Stimulated activated CD4-positive, alpha-beta T cell treated with anti-CD3 and anti-CD28 coated beads, Interleukin-2, amount 100 ng/mL, for 24 hours (primary cell): ENCODE results near the gene ADAMTS3.

Source experiments
- DNase-seq, 2 donors: peaks; one replicate each; pipeline ENCODE4 v3.0.0-alpha.2; 2020

Gene ADAMTS3

GRCh38 chr4:72326692-72327632 lies 242.1 kb downstream of the ADAMTS3 start:
- DNase-seq: no peak

GRCh38 chr4:72325215-72325614 lies 243.8 kb downstream of the ADAMTS3 start:
- DNase-seq: no peak

GRCh38 chr4:72323227-72323626 lies 245.8 kb downstream of the ADAMTS3 start:
- DNase-seq: no peak

DNA sequence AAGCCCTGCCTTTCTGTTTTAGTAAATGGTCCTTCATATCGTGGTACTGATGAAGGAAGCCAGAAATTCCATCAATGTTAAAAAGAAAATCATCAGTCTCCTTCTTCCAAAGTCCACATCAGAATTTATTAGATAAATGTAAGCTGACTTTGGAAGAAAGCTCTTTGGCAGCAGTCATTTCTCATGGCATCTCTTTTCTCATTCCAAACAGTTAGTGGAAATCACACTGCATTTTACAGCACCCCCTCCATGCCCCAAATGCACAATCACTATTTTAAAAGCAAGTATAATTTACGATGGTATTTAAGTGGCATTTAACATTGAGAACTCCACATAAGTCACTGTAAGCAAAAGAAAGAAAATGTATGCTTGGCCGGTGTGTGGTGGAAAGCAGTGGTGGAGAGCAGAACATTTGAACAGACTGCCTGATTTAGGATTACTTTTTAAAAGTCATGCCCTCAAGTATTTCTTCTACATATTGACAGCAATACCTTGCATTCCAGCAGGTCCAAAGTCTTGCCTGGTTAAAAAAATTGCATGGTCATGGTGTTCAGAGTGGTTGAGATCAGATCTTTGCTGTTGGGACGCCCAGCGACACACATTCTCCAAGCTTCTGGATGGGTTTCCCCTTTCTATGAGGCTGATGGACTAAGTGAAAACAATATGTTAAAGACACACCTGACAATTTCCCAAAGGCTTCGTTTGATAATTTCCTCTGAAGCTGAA lies 248.6 kb downstream of the ADAMTS3 start:
- no peak for DNase-seq

DNA sequence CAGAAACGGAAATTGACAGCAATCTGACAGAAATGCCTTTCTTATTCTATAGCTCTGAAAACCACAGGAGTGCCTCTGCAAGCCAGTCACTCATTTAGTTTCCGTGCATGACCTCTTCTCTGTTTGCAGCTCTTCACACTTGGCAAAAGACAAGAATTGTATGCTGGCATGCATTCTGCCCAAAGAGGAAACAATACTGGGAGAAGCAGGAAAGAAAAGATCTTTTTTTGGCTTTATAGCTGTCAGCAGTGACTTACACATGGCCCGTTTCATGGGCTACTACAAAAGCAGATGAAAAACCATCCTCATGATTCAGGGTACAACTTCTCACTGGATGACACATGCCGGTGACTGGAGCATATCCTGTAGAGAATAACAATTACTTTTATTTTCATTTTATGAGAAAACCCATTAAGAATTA lies 249.4 kb downstream of the ADAMTS3 start:
- no peak for DNase-seq

GRCh38 chr4:72318421-72319170 lies 250.4 kb downstream of the ADAMTS3 start:
- no peak for DNase-seq

DNA sequence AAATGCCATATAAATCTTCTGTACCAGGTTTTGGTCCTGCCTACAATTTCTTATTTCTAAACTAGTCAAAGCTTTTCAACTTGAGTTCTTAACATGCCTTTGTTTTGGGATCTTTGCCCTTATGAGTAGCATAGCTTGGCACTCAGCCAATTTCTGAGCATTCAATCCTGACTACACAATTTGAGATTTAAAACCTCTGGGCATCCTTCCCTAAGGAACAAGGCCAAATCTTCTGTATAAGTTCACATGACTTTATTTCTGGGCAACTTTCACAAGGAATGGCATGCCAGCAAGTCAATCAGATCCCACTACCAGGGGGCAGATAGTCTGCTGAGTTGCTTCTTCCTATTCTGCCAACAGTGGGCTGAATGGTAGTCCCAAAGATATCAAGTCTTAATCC lies 254.2 kb downstream of the ADAMTS3 start:
- no peak for DNase-seq

GRCh38 chr4:72313121-72313520 lies 255.9 kb downstream of the ADAMTS3 start:
- no peak for DNase-seq

DNA sequence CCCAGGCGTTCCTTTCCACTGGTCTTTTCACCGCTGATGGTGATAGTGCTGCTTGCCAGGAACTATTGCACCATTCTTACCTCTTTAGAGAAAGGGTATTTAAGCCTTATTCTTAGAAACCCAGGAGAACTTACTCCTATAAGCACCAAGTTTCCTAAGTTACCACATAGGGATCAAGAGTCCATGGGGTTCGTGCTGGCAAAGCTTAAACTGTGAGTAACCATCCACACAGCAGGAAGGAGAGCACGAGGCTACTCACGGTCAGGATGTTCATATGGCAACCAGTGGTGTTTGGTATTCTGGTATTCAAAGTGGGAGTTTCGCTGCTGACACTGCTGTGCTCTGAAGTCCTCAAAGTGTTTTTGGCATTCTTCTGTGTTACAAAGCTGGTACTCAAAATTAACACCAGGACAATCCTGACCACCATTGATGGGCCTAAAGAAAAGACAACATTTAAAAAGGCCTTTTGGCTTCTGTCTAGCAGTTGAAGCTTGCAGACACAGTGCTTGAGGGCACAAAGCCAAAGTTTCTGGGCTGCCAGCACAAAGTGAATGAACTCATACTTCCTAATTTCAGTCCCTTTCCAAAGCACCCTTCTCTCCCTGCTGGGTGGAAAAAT lies 256.9 kb downstream of the ADAMTS3 start:
- DNase-seq: no peak

DNA sequence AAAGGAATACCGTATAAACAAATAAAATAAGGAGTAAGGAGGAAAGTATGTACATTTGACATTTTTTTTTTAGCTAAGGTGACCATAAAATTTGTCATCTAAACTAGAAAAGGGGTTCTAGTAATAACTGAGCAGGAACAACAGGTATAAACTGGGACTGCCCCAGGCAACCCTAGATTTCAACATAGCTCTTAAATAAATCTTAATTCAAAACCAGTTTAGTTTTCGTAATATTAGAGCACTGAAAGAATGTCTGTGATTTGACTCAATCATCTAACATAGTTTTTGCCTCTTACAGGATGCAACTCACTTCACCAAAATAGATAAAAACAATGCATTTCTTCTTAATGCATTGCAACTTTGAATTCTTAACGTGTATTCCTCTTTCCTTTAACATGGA lies 257.7 kb downstream of the ADAMTS3 start:
- DNase-seq: no peak

GRCh38 chr4:72305620-72306019 lies 263.4 kb downstream of the ADAMTS3 start:
- DNase-seq: no peak

GRCh38 chr4:72305080-72305479 lies 263.9 kb downstream of the ADAMTS3 start:
- no peak for DNase-seq

GRCh38 chr4:72302981-72303704 lies 265.9 kb downstream of the ADAMTS3 start:
- DNase-seq: peak; percentile 24 to 46

DNA sequence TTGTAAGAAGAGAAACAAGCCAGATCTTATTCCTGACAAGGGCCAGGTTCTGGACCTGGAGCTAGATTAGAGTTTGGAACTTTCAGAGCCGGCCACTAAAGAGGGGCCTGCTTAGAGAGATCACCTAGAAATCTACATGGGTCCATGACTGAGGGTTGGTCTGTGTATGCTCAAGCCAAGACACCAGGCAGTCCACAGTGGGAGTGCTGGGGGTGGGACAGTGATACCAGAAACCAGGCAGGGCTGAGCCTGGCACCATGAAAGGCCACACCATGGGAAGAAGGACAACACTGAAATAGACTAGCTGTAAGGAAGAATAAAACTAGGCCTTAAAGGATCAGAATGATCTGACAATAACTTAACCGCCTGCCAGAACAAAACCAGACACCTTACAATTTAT lies 267.3 kb downstream of the ADAMTS3 start:
- DNase-seq: no peak

DNA sequence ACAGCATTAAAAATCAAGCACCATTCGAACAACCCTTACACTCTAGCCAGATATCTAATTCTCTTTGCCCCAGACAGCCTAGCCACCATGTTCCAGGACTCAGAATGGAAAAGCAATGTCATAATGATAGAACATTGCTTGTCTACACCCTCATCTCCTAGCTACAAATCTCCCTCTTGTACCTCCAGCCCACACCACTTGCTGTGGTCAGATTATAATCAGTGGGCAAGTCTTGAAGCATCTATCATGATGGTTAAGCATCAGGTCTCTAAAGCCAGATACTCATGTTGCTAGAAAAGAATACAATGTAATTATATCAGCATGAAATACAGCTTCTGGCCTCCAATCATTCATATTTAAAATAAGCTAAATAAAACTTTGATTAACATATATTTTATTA lies 268.9 kb downstream of the ADAMTS3 start:
- DNase-seq: no peak

DNA sequence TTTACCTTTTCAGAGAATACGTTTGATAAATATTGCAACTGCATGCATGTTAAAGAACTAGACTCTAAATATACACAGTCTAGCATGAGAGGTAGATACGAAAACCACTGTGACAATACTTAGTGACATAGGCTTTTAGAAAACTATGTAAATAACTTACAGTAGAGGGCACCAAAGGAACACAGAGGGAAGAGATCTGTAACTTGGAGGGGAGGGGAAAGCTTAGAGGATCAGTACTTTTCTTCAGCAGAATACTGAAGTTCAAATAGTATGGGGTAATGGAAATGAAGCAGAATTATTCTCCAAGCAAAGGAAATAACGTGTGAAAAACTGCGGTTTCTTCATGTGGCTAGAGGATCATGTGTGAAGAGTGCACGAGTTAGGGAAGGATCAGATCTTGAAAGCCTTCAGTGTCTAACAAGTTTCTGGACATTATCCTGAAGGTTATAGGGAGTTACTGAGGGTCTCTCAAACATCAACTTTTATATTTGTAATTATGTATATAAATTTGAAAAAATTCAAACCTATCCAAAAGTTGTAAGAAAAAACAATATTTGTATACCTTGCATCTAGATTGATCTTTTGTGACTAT lies 273.0 kb downstream of the ADAMTS3 start:
- DNase-seq: no peak

- DNase-seq: no peak
Observed at GRCh38 chr4:72290737-72291136, 278.3 kb downstream of the ADAMTS3 start.

- no peak for DNase-seq
Observed at GRCh38 chr4:72286910-72287309, 282.1 kb downstream of the ADAMTS3 start.

DNA sequence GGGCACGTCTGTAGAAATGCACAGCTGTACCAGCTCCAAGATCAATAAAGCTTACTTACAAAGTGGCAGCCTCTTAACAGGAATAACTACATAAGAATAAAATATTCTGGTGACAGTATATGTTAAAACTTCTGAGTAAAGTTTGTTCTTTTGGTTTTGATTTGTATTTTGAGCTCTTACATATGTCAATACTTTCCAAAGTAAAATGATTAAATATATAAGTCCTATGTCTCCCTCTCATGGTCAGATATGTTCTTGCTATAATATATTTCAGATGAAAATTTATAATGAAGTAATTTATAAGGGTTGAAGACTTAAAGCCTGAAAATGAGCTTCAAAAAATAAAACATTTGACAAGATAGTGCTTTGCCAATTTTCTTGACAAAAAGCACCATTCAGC lies 282.8 kb downstream of the ADAMTS3 start:
- DNase-seq: no peak

DNA sequence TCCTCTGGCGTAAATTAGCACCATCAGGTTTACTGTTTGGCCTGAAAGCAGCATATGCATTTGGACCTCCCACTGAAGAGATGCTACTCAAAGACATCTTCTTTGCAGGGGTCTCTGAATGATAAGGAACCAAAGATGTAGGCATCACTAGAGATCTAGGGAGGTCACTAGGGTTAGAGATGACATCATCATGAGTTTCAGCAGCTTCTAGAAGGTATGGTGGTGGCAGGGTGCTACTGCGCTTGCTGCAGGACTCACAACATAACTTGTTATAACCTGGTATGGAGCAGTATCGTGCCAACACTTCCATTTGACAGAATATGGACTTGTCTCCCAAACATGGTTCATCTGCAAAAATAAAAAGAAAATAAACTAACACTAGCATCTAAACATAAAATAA lies 285.7 kb downstream of the ADAMTS3 start:
- no peak for DNase-seq

GRCh38 chr4:72280252-72280651 lies 288.8 kb downstream of the ADAMTS3 start:
- DNase-seq: no peak

- no peak for DNase-seq
Observed at GRCh38 chr4:72275381-72275780, 293.6 kb downstream of the ADAMTS3 start.
